ENCODE measurements around the gene RPTN. TPM values are rescaled to one million over a fixed set of nuclear protein-coding genes. Genes with fewer than 3 reads are reported as not detected.

Gene RPTN
- total RNA-seq, 1 experiment from 2014 or later: not detected

- Mint-ChIP-seq H3K4me1 (no peaks in the 10 kb centered on the region), H3K27me3 (ENCODE audit: low read depth) (peaks cover 2% of the 10 kb centered on the region), H3K4me3 (no peak overlapping the region), H3K9me3 (peaks cover 48 to 87% of the 10 kb centered on the region in 2 experiments), H3K27ac (no peak overlapping the region), H3K36me3 (ENCODE audit: insufficient read depth in 1 of 3, low read depth in 3 of 3) (peaks cover 0 to 20% (median 0%) of the 10 kb centered on the region in 3 experiments; a peak in 4 of 7 replicates)
- H3K56ac ChIP-seq (ENCODE audit: insufficient read length, low read depth, low read length): no peak overlapping the region
- H3K4me2 ChIP-seq (ENCODE audit: insufficient read depth, insufficient read length, low read length): no peak overlapping the region
- H3K23me2 ChIP-seq (ENCODE audit: insufficient read length, low read depth, low read length, poor library complexity, severe bottlenecking): no peaks in the 10 kb centered on the region
- H3K18ac ChIP-seq (ENCODE audit: insufficient read length, low read depth, low read length): no peak overlapping the region
- no peak overlapping the region for H3K14ac ChIP-seq (ENCODE audit: insufficient read depth, low read length)
- H2BK12ac ChIP-seq (ENCODE audit: insufficient read length, low read depth, low read length): no peak overlapping the region
- H4K20me1 ChIP-seq (ENCODE audit: control insufficient read depth, insufficient read depth, insufficient read length): no peaks in the 10 kb centered on the region
- H3K23ac ChIP-seq (ENCODE audit: insufficient read length, low read depth, low read length): no peak overlapping the region
- no peak overlapping the region for H4K8ac ChIP-seq (replicated peaks; ENCODE audit: insufficient read length, low read depth, low read length)
- H3T11ph ChIP-seq (ENCODE audit: low read length): no peak overlapping the region
- no peak overlapping the region for H2AK5ac ChIP-seq (ENCODE audit: insufficient read length, low read length)
- H3K9ac ChIP-seq (ENCODE audit: extremely low read depth, insufficient read length, low read length): no peak overlapping the region
- no peak overlapping the region for H4K91ac ChIP-seq (ENCODE audit: insufficient read length, low read depth, low read length)
- no peak overlapping the region for H2BK5ac ChIP-seq (ENCODE audit: insufficient read length, low read length)
- H3K9me3 ChIP-seq (ENCODE audit: control insufficient read depth, low read depth, low read length): peaks cover 25% of the 10 kb centered on the region
- H3K27me3 ChIP-seq (ENCODE audit: insufficient read depth, low read length): no peaks in the 10 kb centered on the region
- WGBS (ENCODE audit: extremely low coverage, insufficient read length, low lambda C conversion rate): no CpG with 5 or more reads among the region's 1 CpG
- H3K4me1 ChIP-seq (ENCODE audit: insufficient read depth, low read length): no peaks in the 10 kb centered on the region
- no peak overlapping the region for H3K4ac ChIP-seq (ENCODE audit: low read depth, low read length)
- H2BK120ac ChIP-seq (ENCODE audit: low read depth, low read length, poor library complexity, severe bottlenecking): no peak overlapping the region
- DNase-seq: no peak
- H3K27ac ChIP-seq (ENCODE audit: insufficient read length, low read depth, low read length): no peak overlapping the region
- no peak overlapping the region for H4K5ac ChIP-seq (ENCODE audit: insufficient read length, low read depth, low read length)
- no peaks in the 10 kb centered on the region for H3K79me1 ChIP-seq (ENCODE audit: insufficient read depth, low read depth, low read length, poor library complexity, severe bottlenecking)
- H2AFZ ChIP-seq (ENCODE audit: low read length): no peak overlapping the region
- no peak overlapping the region for H2BK20ac ChIP-seq (ENCODE audit: low read depth, low read length, poor library complexity, severe bottlenecking)
- no peak for TF ChIP-seq CTCF (conservative IDR thresholded peaks at IDR 0.05)
- H2BK15ac ChIP-seq (ENCODE audit: low read depth, low read length): no peak overlapping the region
- H3K79me2 ChIP-seq (ENCODE audit: insufficient read depth, low read length): no peaks in the 10 kb centered on the region
Observed at GRCh38 chr1:152179566-152179965, 20.5 kb upstream of the RPTN start.

Measured in H9 (cell line).